T-helper 9 cell (primary cell): Measurements from ENCODE around the gene RALGDS.

ENCODE experiments used
- DNase-seq: peaks from one replicate; pipeline ENCODE4 v3.0.0-alpha.2; 2020

The RALGDS gene

GRCh38 chr9:133048595-133048994 lies 72.4 kb downstream of the RALGDS start:
- no peak for DNase-seq
